HEK293 (cell line): ENCODE data around the gene IARS2.
A peak's percentile ranks its signal among the peaks of the same experiment; 100 is the strongest.

Source experiments
- CTCF ChIA-PET: fragments of 350-600 bp; formaldehyde crosslinking; extraction: SDS; loops from one replicate; lab custom pipeline; 2021; ENCODE audit warnings: antibody characterized with exemption; lab: Yijun Ruan, JAX
- POLR2A ChIA-PET: fragments of 300-600 bp; formaldehyde crosslinking; extraction: SDS; loops from one replicate; lab custom pipeline; 2020; ENCODE audit warnings: antibody characterized with exemption, inconsistent platforms; lab: Yijun Ruan, JAX
- H3K27ac ChIP-seq: fragments of 200-500 bp; sonication (Bioruptor generic); 2 replicates; pipeline ENCODE4 v1.5.1; 2014; ENCODE audit warnings: low read depth, low read length, control low read depth, inconsistent platforms; ENCODE audit errors: extremely low read depth
- H3K36me3 ChIP-seq, 2 experiments: fragments of 200-500 bp in 1 of 2; sonication (Bioruptor generic) in 1 of 2; 1 replicate in 1 of 2; 2 replicates in 1 of 2; pipeline ENCODE4 v1.5.1; 2014 to 2017; ENCODE audit warnings: inconsistent platforms in 2 of 2, low read length in 2 of 2; ENCODE audit not compliant: control insufficient read depth in 2 of 2, insufficient read depth in 1 of 2
- H3K4me1 ChIP-seq: fragments of 200-500 bp; sonication (Bioruptor generic); 2 replicates; pipeline ENCODE4 v1.5.1; 2014; ENCODE audit warnings: mild to moderate bottlenecking, low read length, inconsistent platforms; ENCODE audit not compliant: control insufficient read depth, insufficient read depth
- H3K4me3 ChIP-seq: 2 replicates; pipeline ENCODE4 v1.5.1; 2011; ENCODE audit warnings: low read depth, mild to moderate bottlenecking, control low read depth, low read length, moderate library complexity
- H3K9me3 ChIP-seq: fragments of 200-500 bp; sonication (Bioruptor generic); 2 replicates; pipeline ENCODE4 v1.5.1; 2014; ENCODE audit warnings: low read depth, low read length, inconsistent platforms; ENCODE audit not compliant: control insufficient read depth, insufficient read depth
- BCL6B ChIP-seq: fragments of 450-650 bp; formaldehyde crosslinking; IDR thresholded peaks from 2 replicates; pipeline ENCODE4 v1.5.1; 2017; ENCODE audit warnings: missing biosample characterization, missing genetic modification characterization
- ELK4 ChIP-seq: IDR thresholded peaks from 2 replicates; pipeline ENCODE4 v1.6.1; 2011; ENCODE audit warnings: mild to moderate bottlenecking, low read depth, low read length, borderline replicate concordance
- HIC1 ChIP-seq: fragments of 450-650 bp; formaldehyde crosslinking; IDR thresholded peaks from 2 replicates; pipeline ENCODE4 v1.5.1; 2016; ENCODE audit warnings: missing biosample characterization, missing genetic modification characterization
- KLF9 ChIP-seq: fragments of 450-650 bp; formaldehyde crosslinking; IDR thresholded peaks from 2 replicates; pipeline ENCODE4 v1.5.1; 2016; ENCODE audit warnings: missing biosample characterization, missing genetic modification characterization, low read depth
- PATZ1 ChIP-seq: fragments of 450-650 bp; formaldehyde crosslinking; IDR thresholded peaks from 2 replicates; pipeline ENCODE4 v1.5.1; 2016; ENCODE audit warnings: missing biosample characterization, missing genetic modification characterization
- PRDM1 ChIP-seq: fragments of 450-650 bp; formaldehyde crosslinking; IDR thresholded peaks from 2 replicates; pipeline ENCODE4; 2016; ENCODE audit warnings: missing biosample characterization, missing genetic modification characterization
- SP3 ChIP-seq: fragments of 450-650 bp; formaldehyde crosslinking; IDR thresholded peaks from 2 replicates; pipeline ENCODE4 v1.5.1; 2016; ENCODE audit warnings: missing biosample characterization, missing genetic modification characterization
- ZBTB49 ChIP-seq: fragments of 450-650 bp; formaldehyde crosslinking; IDR thresholded peaks from 2 replicates; pipeline ENCODE4 v1.5.1; 2016; ENCODE audit warnings: missing biosample characterization, missing genetic modification characterization, low read depth
- ZNF214 ChIP-seq: fragments of 450-650 bp; formaldehyde crosslinking; IDR thresholded peaks from 2 replicates; pipeline ENCODE4 v1.5.1; 2017; ENCODE audit warnings: missing biosample characterization, mild to moderate bottlenecking, missing genetic modification characterization, borderline replicate concordance
- ZNF398 ChIP-seq: fragments of 450-650 bp; formaldehyde crosslinking; IDR thresholded peaks from 2 replicates; pipeline ENCODE4 v1.5.1; 2017; ENCODE audit warnings: missing biosample characterization, missing genetic modification characterization
- ZNF433 ChIP-seq: fragments of 450-650 bp; formaldehyde crosslinking; IDR thresholded peaks from 2 replicates; pipeline ENCODE4 v1.5.1; 2016; ENCODE audit warnings: missing biosample characterization, missing genetic modification characterization, low read depth
- ZNF510 ChIP-seq: fragments of 450-650 bp; formaldehyde crosslinking; IDR thresholded peaks from 2 replicates; pipeline ENCODE4 v1.5.1; 2018; ENCODE audit warnings: mild to moderate bottlenecking, missing genetic modification characterization, missing biosample characterization; ENCODE audit not compliant: insufficient replicate concordance
- ZNF621 ChIP-seq: fragments of 450-650 bp; formaldehyde crosslinking; IDR thresholded peaks from 2 replicates; pipeline ENCODE4 v1.5.1; 2017; ENCODE audit warnings: missing biosample characterization, missing genetic modification characterization
- ZNF692 ChIP-seq: fragments of 450-650 bp; formaldehyde crosslinking; IDR thresholded peaks from 2 replicates; pipeline ENCODE4 v1.5.1; 2016; ENCODE audit warnings: missing biosample characterization, missing genetic modification characterization
- ZNF791 ChIP-seq: fragments of 450-650 bp; formaldehyde crosslinking; IDR thresholded peaks from 2 replicates; pipeline ENCODE4 v1.5.1; 2016; ENCODE audit warnings: missing biosample characterization, missing genetic modification characterization
- ZNF792 ChIP-seq: fragments of 450-650 bp; formaldehyde crosslinking; IDR thresholded peaks from 2 replicates; pipeline ENCODE4 v1.5.1; 2016; ENCODE audit warnings: missing biosample characterization, missing genetic modification characterization
- ZXDB ChIP-seq: fragments of 450-650 bp; formaldehyde crosslinking; IDR thresholded peaks from 2 replicates; pipeline ENCODE4 v1.5.1; 2016; ENCODE audit warnings: missing biosample characterization, missing genetic modification characterization

IARS2 gene

GRCh38 chr1:220089650-220090556 lies 4.0 kb upstream of the IARS2 start, which contains the start of gene BPNT1:
Gene BPNT1, minus strand, starts transcription at chr1:220089788. Its CDS starts 9,942 bp downstream, at chr1:220079846.
- H3K36me3 ChIP-seq: peaks cover 0 to 5% of the 10 kb centered on the region in 2 experiments; a peak in 2 of 3 replicates
- 0 out of 2 replicates have a peak within 1 kb of the TSS, but pooled peaks have one; percentile 9 for H3K27ac ChIP-seq
- H3K9me3 ChIP-seq: no peaks in the 10 kb centered on the region
- peak within 1 kb of the TSS; percentile 65 for H3K4me3 ChIP-seq
- ChIA-PET POLR2A (interaction anchor here (0.6 to 1.0 kb wide), 5 partner anchors 10 to 1742 kb away, joined by 3 to 5 read pairs (median 3); no protein-coding TSS in a partner anchor), CTCF (interaction anchor here (0.6 to 0.7 kb wide), 4 partner anchors 24 to 1320 kb away, joined by 3 read pairs; no protein-coding TSS in a partner anchor)
- H3K4me1 ChIP-seq: no peaks in the 10 kb centered on the region
- TF ChIP-seq ZNF791 (no peak), ZBTB49 (tag by site-specific recombination) (no peak), ZNF510 (tag by site-specific recombination) (no peak), HIC1 (tag by site-specific recombination) (peak; percentile 94), ZNF398 (tag by site-specific recombination) (no peak), KLF9 (tag by site-specific recombination) (no peak), ZNF792 (tag by site-specific recombination) (no peak), BCL6B (tag by site-specific recombination) (no peak), ZXDB (tag by site-specific recombination) (peak; percentile 63), PRDM1 (tag by site-specific recombination) (peak; percentile 96), ELK4 (no peak), PATZ1 (tag by site-specific recombination) (no peak; the same call in 1 of the 2 replicates), SP3 (tag by site-specific recombination) (peak; percentile 61), ZNF692 (tag by site-specific recombination) (peak; percentile 40), ZNF433 (tag by site-specific recombination) (no peak), ZNF214 (tag by site-specific recombination) (no peak), ZNF621 (tag by site-specific recombination) (no peak)
